Occipital lobe (tissue), 2 donors: ENCODE data around the gene IPO13. TPM values are rescaled to one million over a fixed set of nuclear protein-coding genes. Genes with fewer than 3 reads are reported as not detected.
A peak's percentile ranks its signal among the peaks of the same experiment; 100 is the strongest.

Source experiments
- DNase-seq: peaks from one replicate; lab custom pipeline; 2025; lab: John Stamatoyannopoulos, UW
- total RNA-seq: library from RNA; depleted of rRNA; stranded (reverse); fragments of >200 nt; gene quantifications from one replicate; pipeline ENCODE4 v1.2.3, GENCODE V29; 2014

The IPO13 gene
- total RNA-seq, 1 donor from 2014 or later, result 13.7 TPM

DNA sequence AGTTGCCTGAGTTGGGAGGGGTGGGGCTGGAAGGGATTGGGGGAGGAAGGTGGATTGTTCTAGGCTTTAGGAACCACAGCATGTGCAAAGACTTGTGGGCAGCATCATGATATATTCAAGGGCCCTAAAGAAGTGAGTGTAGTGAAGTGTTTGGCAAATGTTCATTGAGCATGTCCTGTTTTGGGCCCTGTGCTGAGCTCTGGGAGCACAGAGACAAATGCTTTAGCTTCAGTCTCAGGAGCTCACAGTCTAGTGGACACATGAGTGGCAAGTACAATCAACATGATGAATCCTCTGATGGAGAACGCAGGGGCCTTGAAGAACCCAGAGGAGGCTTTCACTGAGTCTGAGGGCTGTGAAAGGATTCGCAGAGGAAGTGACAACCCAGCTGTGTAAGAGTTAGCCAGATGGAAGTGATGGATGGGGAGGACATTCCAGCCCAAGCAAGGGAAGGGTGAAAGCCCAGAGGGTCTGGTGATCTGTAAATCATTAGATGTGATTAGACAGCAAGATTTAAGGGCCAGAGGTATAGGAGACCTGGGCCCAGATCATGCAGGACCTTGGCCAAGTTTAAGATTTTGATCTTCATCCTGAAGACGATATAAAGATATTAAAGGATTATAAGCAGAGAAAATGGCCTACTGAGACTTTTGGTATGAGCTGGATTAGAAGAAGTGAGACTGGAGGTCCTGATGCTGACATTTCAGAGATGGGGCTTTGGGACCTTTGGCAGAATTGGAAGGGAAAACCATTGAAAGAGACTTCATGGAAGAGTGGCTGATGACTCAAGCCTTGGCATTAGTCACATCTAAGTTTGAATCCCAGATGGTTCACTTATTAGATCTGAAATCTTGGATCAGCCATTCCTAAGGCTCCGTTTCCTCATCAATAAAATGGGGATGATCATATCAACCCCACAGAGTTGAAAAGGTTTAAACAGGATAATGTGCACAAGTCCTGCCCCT is 4.6 kb downstream of the IPO13 start:
- no peak for DNase-seq

GRCh38 chr1:43952731-43953346 is 6.1 kb downstream of the IPO13 start:
- no peak for DNase-seq

DNA sequence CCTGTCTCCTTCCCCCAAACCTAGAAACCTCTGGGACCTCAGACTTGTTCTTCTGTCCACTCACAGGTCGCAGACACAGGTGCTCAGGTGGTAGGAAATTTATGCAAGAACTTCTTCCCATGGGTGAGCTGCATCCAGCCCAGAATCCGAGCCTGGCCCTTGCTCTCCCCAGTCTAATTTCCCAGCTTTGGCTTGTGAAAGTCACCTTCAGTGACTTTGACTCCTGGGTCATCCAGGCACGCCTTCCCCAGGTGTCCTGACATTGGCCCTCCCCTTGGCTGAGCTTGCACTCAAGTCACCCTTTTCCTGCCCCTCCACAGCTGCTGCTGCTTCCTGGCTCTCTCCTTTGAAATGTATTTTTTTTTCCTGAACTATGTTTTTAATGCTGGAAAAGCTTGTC is 6.6 kb downstream of the IPO13 start:
- no peak for DNase-seq

DNA sequence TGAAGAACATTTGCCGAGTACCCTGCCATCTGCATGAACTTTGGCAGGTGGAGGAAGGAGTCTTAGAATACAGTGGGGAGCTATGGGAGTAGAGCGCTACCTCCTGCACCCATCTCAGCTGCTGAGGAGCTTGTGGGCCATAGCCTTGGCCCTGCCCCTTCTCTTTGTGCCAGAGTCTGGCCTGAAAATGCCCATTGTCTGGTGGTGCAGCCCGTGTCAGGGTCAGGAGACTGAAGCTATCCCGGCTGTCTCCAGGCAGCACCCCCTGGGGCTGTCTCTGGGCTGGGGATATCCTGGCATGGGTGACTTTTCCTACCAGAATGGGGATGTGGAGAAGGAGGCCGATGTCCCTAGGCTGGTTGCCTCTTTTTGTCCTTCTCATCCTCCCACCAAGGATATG is 7.3 kb downstream of the IPO13 start:
- DNase-seq, result peak; percentile 46

- DNase-seq, result no peak
Measured at GRCh38 chr1:43956234-43956633, 9.5 kb downstream of the IPO13 start.

GRCh38 chr1:43957407-43958040 is 10.8 kb downstream of the IPO13 start:
- DNase-seq, result no peak

DNA sequence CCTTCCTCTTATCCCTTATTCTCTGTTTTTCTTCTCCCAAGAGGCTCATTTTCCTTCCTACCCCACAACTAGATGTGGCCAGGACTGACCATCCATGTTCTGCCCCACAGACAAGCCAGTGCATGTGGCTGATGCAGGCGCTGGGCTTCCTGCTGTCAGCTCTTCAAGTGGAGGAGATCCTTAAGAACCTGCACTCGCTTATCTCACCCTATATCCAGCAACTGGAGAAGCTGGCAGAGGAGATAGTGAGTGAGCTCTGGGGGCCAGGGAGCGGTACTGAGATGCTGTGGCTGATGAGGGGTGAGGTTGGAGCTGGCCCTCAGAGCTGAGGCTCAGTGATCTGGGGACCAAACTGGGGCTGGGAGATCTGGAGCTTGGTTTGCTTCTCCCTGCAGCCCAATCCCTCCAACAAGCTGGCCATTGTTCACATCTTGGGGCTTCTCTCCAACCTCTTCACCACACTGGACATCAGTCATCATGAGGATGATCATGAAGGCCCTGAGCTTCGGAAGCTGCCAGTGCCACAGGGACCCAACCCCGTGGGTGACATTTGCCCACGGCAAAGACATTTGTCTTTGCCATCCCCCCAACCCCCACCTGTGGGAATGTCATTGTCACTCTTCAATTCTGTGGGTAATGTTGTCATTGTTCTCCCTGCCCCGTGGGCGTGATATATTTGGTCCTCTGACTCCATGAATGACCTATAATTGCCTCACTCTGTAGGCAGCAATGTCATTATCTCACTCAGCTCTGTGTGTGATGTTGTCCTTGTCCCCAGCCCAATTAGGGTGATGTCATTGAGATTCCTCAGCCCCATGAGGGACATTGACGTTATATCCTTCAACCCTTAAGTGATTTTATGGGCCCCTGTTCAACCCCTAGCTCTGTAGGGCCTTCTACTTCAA is 11.9 kb downstream of the IPO13 start:
- no peak for DNase-seq

- no peak for DNase-seq
Measured at GRCh38 chr1:43960798-43961197, 14.0 kb downstream of the IPO13 start.

GRCh38 chr1:43961692-43962091 is 14.9 kb downstream of the IPO13 start:
- no peak for DNase-seq

DNA sequence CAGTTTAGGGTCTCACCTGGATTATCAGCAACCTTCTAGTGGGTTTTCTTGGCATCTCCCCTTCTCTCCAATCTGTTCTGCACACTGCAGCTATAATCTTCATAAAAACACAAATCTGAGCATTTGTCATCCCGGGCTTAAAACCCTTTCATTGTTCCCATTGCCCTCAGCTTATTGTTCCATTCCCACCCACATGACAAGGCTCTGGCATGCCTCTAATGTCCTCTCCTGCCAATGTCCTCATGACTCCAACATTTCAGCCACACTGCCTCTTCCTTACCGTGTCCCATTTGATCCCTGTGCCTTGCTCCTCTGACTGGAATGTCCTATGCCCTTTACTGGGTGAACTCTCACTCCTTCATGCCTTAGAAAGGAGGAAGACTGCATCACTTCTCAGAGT is 15.6 kb downstream of the IPO13 start:
- DNase-seq, result no peak

GRCh38 chr1:43963006-43963405 is 16.3 kb downstream of the IPO13 start:
- no peak for DNase-seq

DNA sequence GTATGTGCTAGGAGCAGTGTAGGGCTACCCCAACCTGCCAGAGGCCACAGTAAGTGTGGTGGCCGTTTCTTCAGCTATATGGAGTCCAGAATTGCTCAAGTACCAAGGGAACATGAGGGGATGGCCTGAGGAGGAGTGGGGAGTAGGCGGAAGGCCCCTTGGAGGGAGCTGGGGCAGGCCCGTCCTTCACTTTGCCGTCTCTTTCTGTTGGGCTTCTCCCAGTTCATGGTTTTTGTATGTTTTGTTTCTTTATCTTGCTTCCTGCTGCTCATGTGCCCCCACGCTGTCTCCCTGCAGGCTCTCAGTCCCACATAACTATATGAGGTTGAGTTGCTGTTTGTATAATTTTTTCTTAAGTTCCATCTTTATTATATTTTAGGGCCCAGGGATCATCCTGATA is 17.1 kb downstream of the IPO13 start:
- DNase-seq, result no peak

DNA sequence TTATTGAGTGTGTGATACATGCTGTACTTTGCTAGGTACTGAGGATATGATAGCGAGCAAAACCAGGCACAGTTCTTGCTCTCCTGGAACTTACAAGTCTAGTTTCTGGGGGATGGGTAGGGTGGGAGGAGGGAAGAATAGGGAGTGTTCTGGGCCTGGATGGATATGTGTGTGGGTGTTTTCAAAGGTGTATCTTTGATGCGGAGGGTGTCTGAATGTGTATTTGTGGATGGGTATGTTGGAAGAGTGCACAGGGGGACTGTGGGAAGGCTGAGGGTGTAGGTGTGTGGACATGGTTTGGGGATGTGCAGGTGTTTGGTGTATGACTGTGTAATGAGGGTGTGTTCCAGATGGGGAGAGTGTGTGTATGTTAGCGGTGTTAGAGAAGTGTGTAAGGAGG is 18.6 kb downstream of the IPO13 start:
- no peak for DNase-seq

- DNase-seq, result no peak
Measured at GRCh38 chr1:43968348-43968948, 21.7 kb downstream of the IPO13 start.

DNA sequence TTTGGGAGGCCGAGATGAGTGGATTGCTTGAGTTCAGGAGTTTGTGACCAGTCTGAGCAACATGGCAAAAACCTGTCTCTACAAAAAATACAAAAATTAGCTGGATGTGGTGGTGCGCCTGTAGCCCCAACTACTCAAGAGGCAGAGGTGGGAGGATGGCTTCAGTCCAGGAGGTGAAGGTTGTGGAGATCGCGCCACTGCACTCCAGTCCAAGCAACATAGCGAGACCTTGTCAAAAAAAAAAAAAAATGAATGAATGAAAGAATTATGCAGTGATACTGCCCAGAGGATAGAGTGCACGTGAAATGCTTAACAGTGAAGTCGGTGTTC is 22.6 kb downstream of the IPO13 start:
- DNase-seq, result no peak

DNA sequence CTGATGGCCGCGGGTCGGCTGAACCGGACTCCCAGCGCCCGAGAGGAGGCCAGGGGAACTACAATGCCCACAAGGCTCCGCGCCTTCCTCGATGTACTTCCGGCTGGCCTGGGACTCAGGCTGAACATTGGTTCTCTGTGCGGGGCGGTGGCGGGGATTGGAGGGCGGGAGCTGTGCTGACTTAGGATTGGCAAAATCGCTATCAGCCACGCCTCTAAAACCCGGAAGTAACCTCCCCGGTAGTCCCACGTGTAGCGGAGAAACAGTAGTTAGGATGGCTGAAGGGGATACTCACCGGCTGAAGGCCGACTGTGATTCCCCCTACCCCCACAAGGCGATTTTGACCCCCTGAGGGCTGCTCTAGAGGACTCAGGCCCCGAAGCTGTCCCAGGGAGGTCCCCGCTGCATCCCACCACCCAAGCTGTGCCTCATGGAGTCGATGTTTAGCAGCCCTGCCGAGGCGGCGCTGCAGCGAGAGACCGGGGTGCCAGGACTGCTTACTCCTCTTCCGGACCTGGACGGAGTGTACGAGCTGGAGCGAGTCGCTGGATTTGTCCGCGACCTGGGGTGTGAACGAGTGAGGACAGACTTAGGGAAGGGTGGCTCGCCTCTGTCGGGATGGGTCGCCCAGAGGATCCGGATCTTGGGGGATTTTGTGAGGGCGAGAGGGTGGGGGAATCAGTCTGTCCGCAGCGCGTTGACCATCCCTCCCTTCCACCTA is 23.2 kb downstream of the IPO13 start, which contains the start of gene DPH2:
Gene DPH2 (plus strand): TSS at position 265 of the 721 bp plus-strand sequence. CDS start 166 bp downstream, at position 431.
- DNase-seq, result peak; percentile 97

GRCh38 chr1:43970502-43970901 is 23.8 kb downstream of the IPO13 start:
- DNase-seq, result no peak

DNA sequence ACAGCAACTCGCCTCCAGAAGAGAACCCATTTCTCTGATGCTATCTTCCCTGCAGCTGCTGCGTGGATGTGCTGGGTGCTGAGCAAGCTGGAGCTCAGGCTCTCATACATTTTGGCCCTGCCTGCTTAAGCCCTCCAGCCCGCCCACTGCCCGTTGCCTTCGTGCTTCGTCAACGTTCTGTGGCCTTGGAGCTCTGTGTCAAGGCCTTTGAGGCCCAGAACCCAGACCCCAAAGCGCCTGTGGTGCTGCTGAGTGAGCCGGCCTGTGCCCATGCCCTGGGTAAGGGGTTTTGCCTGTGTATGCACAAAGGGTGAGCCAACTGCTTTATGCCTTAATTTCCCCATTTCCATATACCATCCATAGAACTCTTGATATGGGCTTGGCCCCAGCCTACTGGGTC is 24.2 kb downstream of the IPO13 start:
- DNase-seq, result no peak

DNA sequence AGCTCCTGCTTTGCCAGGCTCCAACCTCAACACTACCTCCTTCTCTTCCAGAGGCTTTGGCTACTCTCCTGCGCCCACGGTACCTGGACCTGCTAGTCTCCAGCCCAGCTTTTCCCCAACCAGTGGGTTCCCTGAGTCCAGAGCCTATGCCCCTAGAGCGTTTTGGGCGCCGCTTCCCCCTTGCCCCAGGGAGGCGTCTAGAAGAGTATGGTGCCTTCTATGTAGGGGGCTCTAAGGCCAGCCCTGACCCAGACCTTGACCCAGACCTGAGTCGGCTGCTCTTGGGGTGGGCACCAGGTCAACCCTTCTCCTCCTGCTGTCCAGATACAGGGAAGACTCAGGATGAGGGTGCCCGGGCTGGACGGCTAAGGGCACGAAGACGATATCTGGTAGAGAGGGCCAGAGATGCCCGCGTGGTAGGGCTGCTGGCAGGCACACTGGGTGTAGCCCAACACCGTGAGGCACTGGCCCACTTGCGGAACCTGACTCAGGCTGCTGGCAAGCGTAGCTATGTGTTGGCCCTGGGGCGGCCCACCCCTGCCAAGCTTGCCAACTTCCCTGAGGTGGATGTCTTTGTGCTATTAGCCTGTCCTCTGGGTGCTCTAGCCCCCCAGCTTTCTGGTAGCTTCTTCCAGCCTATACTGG is 24.7 kb downstream of the IPO13 start:
- DNase-seq, result no peak

DNA sequence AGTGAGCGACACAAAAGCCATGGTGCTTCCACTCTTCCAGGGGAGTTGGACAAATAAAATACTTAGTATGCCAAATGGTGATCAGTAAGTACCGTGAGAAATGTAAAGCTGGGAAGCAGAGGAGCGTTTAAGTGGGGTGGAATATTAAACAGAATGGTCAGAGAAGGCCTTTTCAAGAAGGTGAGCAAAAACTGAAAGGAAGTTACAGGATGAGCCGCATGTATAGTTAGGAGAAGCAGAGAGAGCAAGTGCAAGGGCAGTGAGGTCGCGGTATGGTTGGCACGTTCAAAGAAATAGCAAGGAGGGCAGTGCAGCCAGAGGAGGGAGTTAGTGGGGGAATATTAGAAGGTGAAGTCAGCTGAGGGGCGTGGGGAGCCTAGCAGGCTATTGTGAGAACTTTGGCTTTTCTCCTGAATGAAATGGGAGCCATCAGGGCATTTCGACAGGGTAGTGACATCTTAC is 27.3 kb downstream of the IPO13 start:
- DNase-seq, result no peak
